ENCODE data around the gene CERS6. TPM values are rescaled to one million over a fixed set of nuclear protein-coding genes. Genes with fewer than 3 reads are reported as not detected.
"Not testable (repeated sequence)": the region's sequence is repeated elsewhere in the genome, so short reads cannot be mapped to it uniquely, and the experiment has no call there.

The CERS6 gene
- total and polyA plus RNA-seq, 10 donors, result 2.5 to 22.3 (median 12.8) TPM

- Histone ChIP-seq H3K27ac (no peak overlapping the region), H3K4me3 (no peak overlapping the region), H3K36me3 (no peaks in the 10 kb centered on the region), H3K4me1 (peaks cover 0 to 11% (median 4%) of the 10 kb centered on the region in 6 donors), H3K9me3 (no peaks in the 10 kb centered on the region), H3K27me3 (replicated peaks in 1 of 7) (no peaks in the 10 kb centered on the region)
- WGBS, 5 donors, result 63 to 98% (median 89%) methylated on average over 3 of the region's 3 CpGs
- no peak for TF ChIP-seq POLR2AphosphoS5 (IDR thresholded peaks at IDR 0.05)
- no peak for TF ChIP-seq POLR2A (IDR thresholded peaks at IDR 0.05)
- no peak for TF ChIP-seq CTCF (IDR thresholded peaks at IDR 0.05 in 8 of 11, conservative IDR thresholded peaks at IDR 0.05 in 3 of 11)
- no peak for DNase-seq
- intact Hi-C loops (cut with DNase I; ENCODE audit: low total_unique reads), result no loop called here
Observed at GRCh38 chr2:168652997-168653921, 197.2 kb downstream of the CERS6 start.

GRCh38 chr2:168654705-168655104, 198.6 kb downstream of the CERS6 start:
- Histone ChIP-seq H3K36me3 (no peaks in the 10 kb centered on the region), H3K9me3 (no peaks in the 10 kb centered on the region), H3K27me3 (replicated peaks in 1 of 7) (no peaks in the 10 kb centered on the region), H3K4me1 (no peaks in the 10 kb centered on the region), H3K4me3 (no peak overlapping the region), H3K27ac (no peak overlapping the region)
- TF ChIP-seq POLR2A (IDR thresholded peaks at IDR 0.05) (no peak), CTCF (IDR thresholded peaks at IDR 0.05 in 8 of 11, conservative IDR thresholded peaks at IDR 0.05 in 3 of 11) (no peak), POLR2AphosphoS5 (IDR thresholded peaks at IDR 0.05) (no peak)
- DNase-seq, result no peak
- intact Hi-C loops (cut with DNase I; ENCODE audit: low total_unique reads), result no loop called here
- 91 to 100% (median 94%) methylated on average over 1 of the region's 1 CpG for WGBS, 5 donors

GRCh38 chr2:168655207-168655606, 199.1 kb downstream of the CERS6 start:
- Histone ChIP-seq H3K36me3 (no peaks in the 10 kb centered on the region), H3K9me3 (no peaks in the 10 kb centered on the region), H3K27ac (no peak overlapping the region), H3K4me3 (no peak overlapping the region), H3K27me3 (replicated peaks in 1 of 7) (no peaks in the 10 kb centered on the region), H3K4me1 (no peaks in the 10 kb centered on the region)
- TF ChIP-seq CTCF (IDR thresholded peaks at IDR 0.05 in 8 of 11, conservative IDR thresholded peaks at IDR 0.05 in 3 of 11) (no peak), POLR2AphosphoS5 (IDR thresholded peaks at IDR 0.05) (no peak), POLR2A (IDR thresholded peaks at IDR 0.05) (no peak)
- WGBS, 5 donors, result 90 to 98% (median 96%) methylated on average over 1 of the region's 1 CpG
- no peak for DNase-seq
- intact Hi-C loops (cut with DNase I; ENCODE audit: low total_unique reads), result no loop called here

GRCh38 chr2:168657378-168657777, 201.3 kb downstream of the CERS6 start:
- H3K36me3 ChIP-seq; DNase-seq; intact Hi-C loops (cut with DNase I; ENCODE audit: low total_unique reads); H3K27ac ChIP-seq; H3K4me3 ChIP-seq; H3K27me3 ChIP-seq (replicated peaks in 1 of 7); H3K9me3 ChIP-seq; H3K4me1 ChIP-seq: not testable (repeated sequence)
- 94 to 97% (median 95%) methylated on average over 8 to 22 of the region's 24 CpGs for WGBS, 5 donors

All from spleen (tissue), 11 donors.